Mesendoderm (in vitro differentiated cells): ENCODE data around the gene TMEM190.

Experiments
- DNase-seq: peaks from one replicate; pipeline ENCODE4 v3.0.0; 2013
- H2AK5ac ChIP-seq: 2 replicates; pipeline ENCODE4 v1.6.1; 2013; ENCODE audit warnings: low read length, inconsistent platforms
- H2BK120ac ChIP-seq: 2 replicates; pipeline ENCODE4 v1.6.1; 2013; ENCODE audit warnings: low read depth, mild to moderate bottlenecking, low read length, moderate library complexity, mixed read lengths
- H2BK15ac ChIP-seq: replicated peaks from 2 replicates; pipeline ENCODE4 v1.6.1; 2013; ENCODE audit warnings: low read depth, mild to moderate bottlenecking, moderate library complexity
- H2BK5ac ChIP-seq: 2 replicates; pipeline ENCODE4 v1.6.1; 2013; ENCODE audit warnings: low read length, inconsistent platforms
- H3K18ac ChIP-seq: 2 replicates; pipeline ENCODE4 v1.6.1; 2013; ENCODE audit warnings: mild to moderate bottlenecking, low read length, mixed read lengths
- H3K23ac ChIP-seq: one replicate; pipeline ENCODE4 v1.6.1; 2013; ENCODE audit warnings: low read length
- H3K27ac ChIP-seq: 2 replicates; pipeline ENCODE4 v1.5.1; 2013; ENCODE audit warnings: low read depth, mild to moderate bottlenecking, inconsistent platforms, low read length, moderate library complexity
- H3K27me3 ChIP-seq: 2 replicates; pipeline ENCODE4 v1.6.1; 2013; ENCODE audit warnings: low read length, control low read depth, mild to moderate bottlenecking, inconsistent platforms; ENCODE audit not compliant: insufficient read depth, poor library complexity
- H3K36me3 ChIP-seq: 2 replicates; pipeline ENCODE4 v1.6.1; 2013; ENCODE audit warnings: low read length, inconsistent platforms; ENCODE audit not compliant: control insufficient read depth, insufficient read depth
- H3K4ac ChIP-seq: one replicate; pipeline ENCODE4 v1.6.1; 2013; ENCODE audit warnings: low read depth, mild to moderate bottlenecking, low read length, moderate library complexity
- H3K4me1 ChIP-seq: 2 replicates; pipeline ENCODE4 v1.6.1; 2013; ENCODE audit warnings: low read depth, low read length, inconsistent platforms; ENCODE audit not compliant: control insufficient read depth
- H3K4me2 ChIP-seq: 2 replicates; pipeline ENCODE4 v1.6.1; 2013; ENCODE audit warnings: low read length
- H3K4me3 ChIP-seq: 2 replicates; pipeline ENCODE4 v1.5.1; 2013; ENCODE audit warnings: mild to moderate bottlenecking, low read length
- H3K56ac ChIP-seq: one replicate; pipeline ENCODE4 v1.6.1; 2013; ENCODE audit warnings: low read length
- H3K79me1 ChIP-seq: 2 replicates; pipeline ENCODE4 v1.6.1; 2013; ENCODE audit warnings: low read length, inconsistent platforms
- H3K79me2 ChIP-seq: 2 replicates; pipeline ENCODE4 v1.6.1; 2013; ENCODE audit warnings: mild to moderate bottlenecking, low read length; ENCODE audit not compliant: control insufficient read depth, insufficient read depth
- H3K9ac ChIP-seq: 2 replicates; pipeline ENCODE4 v1.6.1; 2013; ENCODE audit warnings: low read length, inconsistent platforms
- H4K5ac ChIP-seq: one replicate; pipeline ENCODE4 v1.6.1; 2013; ENCODE audit warnings: low read length
- H4K8ac ChIP-seq: one replicate; pipeline ENCODE4 v1.6.1; 2013; ENCODE audit warnings: low read depth, mild to moderate bottlenecking, control low read depth, low read length, moderate library complexity
- WGBS: extraction: QIAGEN DNeasy Blood & Tissue Kit; methylation state at CpG from one replicate; pipeline ENCODE4 v1.1.7; 2013; ENCODE audit warnings: low lambda C conversion rate, missing lambda C conversion rate; ENCODE audit not compliant: insufficient coverage; ENCODE audit errors: extremely low coverage; 5-methylcytosine and 5-hydroxymethylcytosine counted together

The TMEM190 gene

GRCh38 chr19:55385724-55386492 lies 9.3 kb downstream of the TMEM190 start, which contains the start of gene RPL28:
Gene RPL28, plus strand, starts transcription at chr19:55385932. Its CDS starts 426 bp downstream, at chr19:55386358.
- H3K4me3 ChIP-seq: peak within 1 kb of the TSS; percentile 100
- no peak within 1 kb of the TSS for H2BK15ac ChIP-seq
- H4K5ac ChIP-seq: peak within 1 kb of the TSS; percentile 98
- H3K56ac ChIP-seq: peak within 1 kb of the TSS; percentile 100
- H3K79me2 ChIP-seq: peaks cover 29% of the 10 kb centered on the region
- H2AK5ac ChIP-seq: peak within 1 kb of the TSS; percentile 95
- peaks cover 13% of the 10 kb centered on the region for H3K4me1 ChIP-seq
- no CpG with 5 or more reads among the region's 68 CpGs for WGBS
- H2BK120ac ChIP-seq: no peak within 1 kb of the TSS
- peak within 1 kb of the TSS; percentile 98 for H3K4me2 ChIP-seq
- H3K27me3 ChIP-seq: no peaks in the 10 kb centered on the region
- peak within 1 kb of the TSS; percentile 95 for H3K23ac ChIP-seq
- peak within 1 kb of the TSS; percentile 100 for H3K9ac ChIP-seq
- peak within 1 kb of the TSS; percentile 21 for H3K4ac ChIP-seq
- H3K36me3 ChIP-seq: peaks cover 21% of the 10 kb centered on the region
- peak within 1 kb of the TSS; percentile 97 for H2BK5ac ChIP-seq
- no peak within 1 kb of the TSS for H4K8ac ChIP-seq
- DNase-seq: peak; percentile 99
- H3K18ac ChIP-seq: peak within 1 kb of the TSS; percentile 46
- peaks cover 23% of the 10 kb centered on the region for H3K79me1 ChIP-seq
- peak within 1 kb of the TSS; percentile 85 for H3K27ac ChIP-seq

DNA sequence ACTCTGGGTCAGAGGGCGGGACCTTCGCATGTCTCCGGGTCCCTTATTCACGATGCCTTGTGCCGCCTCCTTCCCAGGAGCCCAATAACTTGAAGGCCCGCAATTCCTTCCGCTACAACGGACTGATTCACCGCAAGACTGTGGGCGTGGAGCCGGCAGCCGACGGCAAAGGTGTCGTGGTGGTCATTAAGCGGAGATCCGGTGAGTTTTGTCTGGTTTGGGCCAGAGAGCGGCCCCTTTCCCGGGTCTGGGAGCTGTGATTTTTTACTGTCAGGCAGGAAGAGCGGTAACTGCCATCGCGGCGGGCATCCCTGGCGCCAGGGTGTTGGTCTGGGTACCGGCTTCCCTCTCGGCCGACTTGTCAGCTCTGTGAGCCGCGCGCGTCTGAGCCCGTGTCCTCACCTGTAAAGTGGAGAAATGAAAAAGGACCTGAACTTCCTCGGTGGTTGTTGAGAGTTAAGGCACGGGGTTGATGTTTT lies 9.9 kb downstream of the TMEM190 start:
- Histone ChIP-seq H3K79me2 (peaks cover 29% of the 10 kb centered on the region), H3K4me1 (peaks cover 13% of the 10 kb centered on the region), H4K5ac (no peak overlapping the region), H3K4ac (no peak overlapping the region), H3K27ac (no peak overlapping the region), H3K56ac (peak overlapping the region; percentile 100), H3K36me3 (peaks cover 21% of the 10 kb centered on the region), H3K4me2 (peak overlapping the region; percentile 90), H2BK5ac (no peak overlapping the region), H4K8ac (no peak overlapping the region), H3K23ac (peak overlapping the region; percentile 72), H3K9ac (peak overlapping the region; percentile 100), H2BK120ac (no peak overlapping the region), H2BK15ac (no peak overlapping the region), H3K27me3 (no peaks in the 10 kb centered on the region), H2AK5ac (no peak overlapping the region), H3K4me3 (peak overlapping the region; percentile 100), H3K18ac (no peak overlapping the region), H3K79me1 (peaks cover 23% of the 10 kb centered on the region)
- DNase-seq: no peak
- WGBS: no CpG with 5 or more reads among the region's 33 CpGs

DNA sequence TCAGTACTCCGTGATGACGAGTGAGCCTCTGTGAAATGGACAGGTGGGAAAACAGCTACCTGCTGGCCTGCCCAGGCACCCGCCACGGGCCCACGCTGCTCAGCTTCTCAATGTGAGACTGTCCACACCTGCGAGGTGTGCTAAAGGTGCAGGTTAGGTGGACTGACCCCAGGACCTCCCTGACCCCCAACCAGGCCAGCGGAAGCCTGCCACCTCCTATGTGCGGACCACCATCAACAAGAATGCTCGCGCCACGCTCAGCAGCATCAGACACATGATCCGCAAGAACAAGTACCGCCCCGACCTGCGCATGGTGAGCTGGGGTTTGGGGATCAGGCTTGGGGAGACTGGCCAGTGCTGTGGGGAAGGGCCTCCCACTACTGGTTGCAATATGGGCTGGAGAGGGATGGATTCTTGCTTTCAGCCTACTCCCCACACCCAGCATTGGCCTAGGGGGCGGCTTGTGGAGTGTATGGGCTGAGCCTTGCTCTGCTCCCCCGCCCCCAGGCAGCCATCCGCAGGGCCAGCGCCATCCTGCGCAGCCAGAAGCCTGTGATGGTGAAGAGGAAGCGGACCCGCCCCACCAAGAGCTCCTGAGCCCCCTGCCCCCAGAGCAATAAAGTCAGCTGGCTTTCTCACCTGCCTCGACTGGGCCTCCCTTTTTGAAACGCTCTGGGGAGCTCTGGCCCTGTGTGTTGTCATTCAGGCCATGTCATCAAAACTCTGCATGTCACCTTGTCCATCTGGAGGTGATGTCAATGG lies 11.3 kb downstream of the TMEM190 start:
- H3K27ac ChIP-seq: no peak overlapping the region
- peaks cover 29% of the 10 kb centered on the region for H3K79me2 ChIP-seq
- no peak overlapping the region for H3K18ac ChIP-seq
- no peak overlapping the region for H2BK15ac ChIP-seq
- no peak overlapping the region for H4K5ac ChIP-seq
- no peak overlapping the region for H2BK120ac ChIP-seq
- no peak for DNase-seq
- H3K4me3 ChIP-seq: peak overlapping the region; percentile 100
- peaks cover 21% of the 10 kb centered on the region for H3K36me3 ChIP-seq
- H3K23ac ChIP-seq: no peak overlapping the region
- peak overlapping the region; percentile 90 for H3K4me2 ChIP-seq
- peak overlapping the region; percentile 100 for H3K56ac ChIP-seq
- H3K9ac ChIP-seq: peak overlapping the region; percentile 100
- H3K4ac ChIP-seq: no peak overlapping the region
- H3K79me1 ChIP-seq: peaks cover 23% of the 10 kb centered on the region
- no peak overlapping the region for H2AK5ac ChIP-seq
- no peaks in the 10 kb centered on the region for H3K27me3 ChIP-seq
- H4K8ac ChIP-seq: no peak overlapping the region
- H2BK5ac ChIP-seq: no peak overlapping the region
- H3K4me1 ChIP-seq: peaks cover 14% of the 10 kb centered on the region
- no CpG with 5 or more reads among the region's 24 CpGs for WGBS

- no peak for DNase-seq
- H2BK15ac ChIP-seq: no peak overlapping the region
- H3K4ac ChIP-seq: no peak overlapping the region
- peaks cover 21% of the 10 kb centered on the region for H3K36me3 ChIP-seq
- no peak overlapping the region for H2BK120ac ChIP-seq
- no peak overlapping the region for H3K27ac ChIP-seq
- no peak overlapping the region for H3K56ac ChIP-seq
- no peak overlapping the region for H4K5ac ChIP-seq
- peaks cover 29% of the 10 kb centered on the region for H3K79me2 ChIP-seq
- H3K23ac ChIP-seq: no peak overlapping the region
- H3K27me3 ChIP-seq: no peaks in the 10 kb centered on the region
- H3K4me3 ChIP-seq: no peak overlapping the region
- H2BK5ac ChIP-seq: no peak overlapping the region
- peak overlapping the region; percentile 30 for H3K9ac ChIP-seq
- WGBS: no CpG with 5 or more reads among the region's 21 CpGs
- peaks cover 12% of the 10 kb centered on the region for H3K4me1 ChIP-seq
- no peak overlapping the region for H4K8ac ChIP-seq
- peaks cover 23% of the 10 kb centered on the region for H3K79me1 ChIP-seq
- H2AK5ac ChIP-seq: no peak overlapping the region
- H3K18ac ChIP-seq: no peak overlapping the region
- H3K4me2 ChIP-seq: no peak overlapping the region
These were observed 13.0 kb downstream of the TMEM190 start for GRCh38 chr19:55389386-55390317.

DNA sequence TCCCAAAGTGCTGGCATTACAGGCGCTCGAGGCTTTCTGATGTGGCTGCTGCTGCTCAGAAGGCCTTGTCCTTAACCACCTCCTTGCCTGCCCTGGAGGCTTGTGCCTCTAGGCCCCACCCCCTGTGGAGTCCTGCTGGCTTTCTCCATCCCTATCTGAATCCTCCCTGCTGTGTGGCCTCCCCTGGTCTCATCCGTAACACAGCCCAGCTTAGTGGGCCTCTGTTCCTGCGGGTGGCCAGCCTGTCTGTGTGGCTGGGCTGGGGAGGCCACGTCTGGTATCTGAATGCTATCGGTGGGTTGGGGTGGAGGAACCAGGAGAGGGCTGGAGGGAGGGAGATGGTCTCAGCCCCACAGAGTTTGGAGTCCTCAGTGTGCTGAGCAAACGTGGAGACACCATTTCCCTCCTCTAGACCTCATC lies 13.8 kb downstream of the TMEM190 start:
- Histone ChIP-seq H3K23ac (no peak overlapping the region), H2BK120ac (no peak overlapping the region), H3K9ac (no peak overlapping the region), H4K5ac (no peak overlapping the region), H3K27ac (no peak overlapping the region), H3K18ac (no peak overlapping the region), H3K79me2 (peaks cover 29% of the 10 kb centered on the region), H3K4me3 (no peak overlapping the region), H3K36me3 (peaks cover 21% of the 10 kb centered on the region), H3K4me2 (no peak overlapping the region), H3K56ac (no peak overlapping the region), H2BK15ac (no peak overlapping the region), H2AK5ac (no peak overlapping the region), H3K27me3 (no peaks in the 10 kb centered on the region), H2BK5ac (no peak overlapping the region), H4K8ac (no peak overlapping the region), H3K4ac (no peak overlapping the region), H3K79me1 (peaks cover 23% of the 10 kb centered on the region), H3K4me1 (peaks cover 12% of the 10 kb centered on the region)
- WGBS: no CpG with 5 or more reads among the region's 7 CpGs
- peak; percentile 67 for DNase-seq
